Amygdala (tissue), 56 donors: Measurements from ENCODE around the gene DNAH9.

ENCODE experiments used
- DNase-seq, 56 donors: peaks; one replicate each; lab custom pipeline; 2025; lab: John Stamatoyannopoulos, UW

DNAH9 gene

GRCh38 chr17:11742886-11743285 is 144.6 kb downstream of the DNAH9 start:
- peak in 5 of 56 donors; percentile 3 to 11 (median 8) for DNase-seq

DNA sequence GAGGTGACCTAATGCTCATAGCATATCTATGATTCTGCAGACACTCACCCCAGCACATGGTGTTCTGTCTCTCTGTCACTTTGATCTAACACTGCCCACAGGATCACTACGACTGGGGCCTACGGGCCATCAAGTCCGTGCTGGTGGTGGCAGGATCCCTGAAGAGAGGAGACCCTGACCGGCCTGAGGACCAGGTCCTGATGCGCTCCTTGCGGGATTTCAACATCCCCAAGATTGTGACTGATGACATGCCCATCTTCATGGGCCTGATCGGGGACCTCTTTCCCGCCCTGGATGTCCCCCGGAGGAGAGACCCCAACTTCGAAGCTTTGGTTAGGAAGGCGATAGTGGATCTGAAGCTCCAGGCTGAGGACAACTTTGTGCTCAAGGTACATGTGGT is 146.4 kb downstream of the DNAH9 start:
- DNase-seq = no peak

DNA sequence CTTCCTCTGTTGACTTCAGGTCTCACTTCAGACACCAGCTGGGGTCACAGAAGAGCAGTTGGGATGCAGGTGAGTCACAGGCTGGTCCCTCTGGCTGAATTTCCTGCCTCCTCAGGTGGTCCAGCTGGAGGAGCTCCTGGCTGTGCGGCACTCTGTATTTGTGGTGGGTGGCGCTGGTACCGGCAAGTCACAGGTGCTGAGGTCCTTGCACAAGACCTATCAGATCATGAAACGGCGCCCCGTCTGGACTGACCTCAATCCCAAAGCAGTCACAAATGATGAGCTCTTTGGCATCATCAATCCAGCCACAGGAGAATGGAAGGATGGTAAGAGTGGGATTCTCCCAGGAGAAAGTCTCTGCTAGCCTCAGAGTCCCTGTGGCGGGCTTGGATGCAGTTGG is 149.2 kb downstream of the DNAH9 start:
- DNase-seq = no peak

DNA sequence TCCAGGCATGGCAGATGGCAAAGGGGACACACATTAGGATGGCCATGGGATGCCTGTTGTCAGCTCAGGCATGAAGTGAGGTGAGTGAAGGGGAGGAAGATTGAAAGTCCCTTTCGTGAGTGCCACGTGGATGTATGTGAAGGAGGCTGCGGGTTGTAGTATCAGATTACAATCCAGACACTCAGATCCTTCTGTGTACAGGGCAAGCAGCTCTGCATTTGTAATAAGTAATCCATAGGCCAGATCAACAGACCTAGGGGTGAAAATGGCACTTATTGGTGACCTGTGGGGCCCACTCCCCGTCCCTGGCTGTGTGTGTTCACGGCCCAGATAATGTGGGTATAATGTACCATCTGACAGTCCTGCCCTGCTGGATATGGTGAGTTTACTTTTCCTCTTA is 159.5 kb downstream of the DNAH9 start:
- no peak for DNase-seq

- DNase-seq = no peak
These were observed 169.8 kb downstream of the DNAH9 start for GRCh38 chr17:11768106-11768505.

DNA sequence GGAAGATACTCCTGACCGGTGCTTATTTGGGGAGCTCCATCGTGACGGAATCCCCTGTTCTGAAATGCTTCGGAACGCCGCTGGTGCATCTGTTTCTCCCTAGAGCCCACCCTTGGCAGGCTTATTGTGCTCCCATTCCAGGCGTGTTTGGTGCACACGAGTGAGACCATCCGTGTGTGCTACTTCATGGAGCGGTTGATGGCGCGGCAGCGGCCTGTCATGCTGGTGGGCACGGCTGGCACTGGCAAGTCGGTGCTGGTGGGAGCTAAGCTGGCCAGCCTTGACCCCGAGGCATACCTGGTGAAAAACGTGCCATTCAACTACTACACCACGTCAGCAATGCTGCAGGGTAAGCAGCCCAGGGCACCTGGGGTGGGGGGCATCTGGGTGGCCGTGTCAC is 170.7 kb downstream of the DNAH9 start:
- no peak for DNase-seq

DNA sequence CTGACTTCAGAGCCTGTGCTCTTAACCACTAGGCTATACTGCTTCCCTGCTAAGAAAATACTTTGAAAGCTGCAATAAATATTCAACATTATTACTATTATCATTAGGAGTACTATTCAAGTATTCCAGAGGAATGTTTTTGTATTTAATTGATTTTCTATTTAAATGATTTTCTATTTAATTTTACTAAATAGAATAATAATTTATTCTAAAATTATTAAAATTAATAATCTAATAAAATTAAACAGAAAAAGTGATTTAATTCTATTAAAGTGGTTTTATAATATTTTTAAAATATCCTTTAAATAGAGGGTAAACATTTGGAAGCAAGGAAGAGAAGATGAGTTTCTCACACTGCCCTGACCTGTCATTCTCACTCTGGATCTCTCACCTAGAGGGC is 173.8 kb downstream of the DNAH9 start:
- no peak for DNase-seq

DNA sequence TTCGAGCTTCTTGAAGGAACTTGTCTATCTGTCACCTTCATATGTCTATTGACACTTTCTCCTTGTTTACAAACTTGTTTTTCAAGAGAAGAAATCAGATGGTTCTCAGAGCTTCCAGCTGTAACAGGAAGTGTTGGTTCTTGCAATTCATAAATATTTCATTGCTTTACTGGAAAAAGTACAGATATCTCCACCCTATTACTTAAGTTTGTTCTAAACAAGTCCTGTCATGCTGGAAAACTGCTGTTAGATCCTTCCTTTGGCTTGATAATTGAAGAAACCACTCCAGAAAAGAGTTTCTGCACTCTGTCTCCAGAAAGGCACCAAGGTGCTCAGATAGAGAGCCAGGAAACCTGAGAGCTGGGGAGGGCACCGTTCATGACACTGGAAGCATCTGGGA is 181.6 kb downstream of the DNAH9 start:
- no peak for DNase-seq

- DNase-seq = no peak
These were observed 182.4 kb downstream of the DNAH9 start for GRCh38 chr17:11780621-11781020.

DNA sequence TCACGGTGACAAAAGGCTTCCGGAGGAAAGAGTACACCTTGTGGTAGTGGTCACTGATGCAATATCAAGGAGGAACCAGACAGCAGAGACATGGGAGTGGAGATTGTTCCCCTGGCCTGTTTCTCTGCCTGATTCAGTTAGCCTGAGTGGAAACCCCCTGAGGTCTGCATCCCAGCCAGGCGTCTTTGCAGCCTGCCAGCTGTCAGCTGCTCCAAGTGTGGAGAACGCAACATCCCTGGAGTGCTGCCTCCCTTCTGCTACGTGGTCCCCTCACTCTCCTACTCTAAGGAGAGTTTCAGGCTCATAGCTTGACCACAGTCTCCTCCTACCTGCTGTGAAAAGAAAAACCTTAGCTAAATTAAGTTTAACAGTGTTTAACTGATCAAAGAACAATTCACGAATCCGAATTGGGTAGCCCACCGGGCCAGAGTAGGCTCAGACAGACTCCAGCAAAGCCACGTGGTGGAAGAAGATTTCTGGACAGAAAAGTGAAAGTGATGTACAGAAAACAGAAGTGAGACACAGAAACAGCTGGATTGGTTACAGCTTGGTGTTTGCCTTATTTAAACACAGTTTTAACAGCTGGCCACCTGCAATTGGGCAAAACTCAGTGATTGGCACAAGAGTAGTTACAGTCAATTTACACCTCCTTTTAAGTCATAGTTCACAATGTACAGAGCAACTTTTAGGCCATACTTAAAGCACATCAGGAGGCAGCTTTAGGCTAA is 188.6 kb downstream of the DNAH9 start:
- no peak for DNase-seq

- DNase-seq = no peak
These were observed 197.6 kb downstream of the DNAH9 start for GRCh38 chr17:11795906-11796305.

GRCh38 chr17:11797803-11798202 is 199.5 kb downstream of the DNAH9 start:
- no peak for DNase-seq

GRCh38 chr17:11803231-11803969 is 205.1 kb downstream of the DNAH9 start:
- DNase-seq = no peak

GRCh38 chr17:11805138-11805537 is 206.9 kb downstream of the DNAH9 start:
- no peak for DNase-seq

DNA sequence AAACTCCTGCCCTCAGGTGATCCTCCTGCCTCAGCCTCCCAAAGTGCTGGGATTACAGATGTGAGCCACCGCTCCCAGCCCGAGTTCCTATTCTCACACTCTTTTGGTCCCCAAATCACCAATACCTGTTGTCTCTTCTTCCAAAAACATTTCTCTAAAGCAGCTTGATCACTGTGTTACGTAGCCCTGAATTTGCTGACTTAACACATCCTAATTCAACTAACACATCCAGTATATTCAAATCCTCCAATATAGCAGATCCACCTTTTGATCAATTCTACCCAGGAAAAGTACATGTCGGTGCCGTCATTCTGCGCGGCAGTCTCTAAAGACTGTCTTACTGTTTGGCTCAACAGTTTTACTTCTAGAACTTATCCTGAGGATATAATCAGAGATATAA is 207.7 kb downstream of the DNAH9 start:
- no peak for DNase-seq

DNA sequence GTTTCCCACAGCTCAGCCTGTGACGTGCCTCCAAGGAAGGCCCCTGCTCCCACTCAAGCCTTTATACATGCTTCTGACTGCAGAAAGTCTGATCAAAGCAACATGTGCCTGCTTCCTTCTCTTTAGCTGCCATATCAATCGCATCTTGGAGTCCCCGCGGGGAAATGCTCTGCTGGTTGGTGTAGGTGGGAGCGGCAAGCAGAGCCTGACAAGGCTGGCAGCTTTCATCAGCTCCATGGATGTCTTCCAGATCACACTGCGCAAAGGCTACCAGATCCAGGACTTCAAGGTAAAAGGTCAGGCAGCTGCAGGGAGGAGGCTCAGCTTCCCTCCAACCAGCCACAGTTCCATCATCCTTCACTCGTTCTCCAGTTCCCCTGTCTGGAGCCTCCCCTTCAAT is 209.3 kb downstream of the DNAH9 start:
- no peak for DNase-seq

- no peak for DNase-seq
These were observed 215.0 kb downstream of the DNAH9 start for GRCh38 chr17:11813278-11813677.

DNA sequence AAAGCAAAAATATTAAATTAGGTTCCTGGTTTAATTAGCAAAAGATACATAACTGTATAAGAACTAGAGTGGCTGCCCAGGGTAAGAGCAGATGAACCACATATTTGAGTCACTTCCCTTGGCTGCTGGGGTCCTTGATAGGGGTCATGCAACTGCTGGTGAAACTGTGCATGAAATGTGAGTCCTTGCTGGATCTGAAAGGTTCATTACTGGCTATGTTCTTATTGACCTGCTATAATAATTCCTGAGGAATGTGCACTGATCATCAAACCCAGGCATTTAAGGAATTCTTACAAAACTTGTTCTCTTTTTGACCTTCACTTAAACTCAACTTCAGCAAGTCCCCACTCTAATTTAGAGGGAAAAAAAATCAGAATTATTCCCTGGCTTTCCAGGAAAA is 215.6 kb downstream of the DNAH9 start:
- DNase-seq = no peak

DNA sequence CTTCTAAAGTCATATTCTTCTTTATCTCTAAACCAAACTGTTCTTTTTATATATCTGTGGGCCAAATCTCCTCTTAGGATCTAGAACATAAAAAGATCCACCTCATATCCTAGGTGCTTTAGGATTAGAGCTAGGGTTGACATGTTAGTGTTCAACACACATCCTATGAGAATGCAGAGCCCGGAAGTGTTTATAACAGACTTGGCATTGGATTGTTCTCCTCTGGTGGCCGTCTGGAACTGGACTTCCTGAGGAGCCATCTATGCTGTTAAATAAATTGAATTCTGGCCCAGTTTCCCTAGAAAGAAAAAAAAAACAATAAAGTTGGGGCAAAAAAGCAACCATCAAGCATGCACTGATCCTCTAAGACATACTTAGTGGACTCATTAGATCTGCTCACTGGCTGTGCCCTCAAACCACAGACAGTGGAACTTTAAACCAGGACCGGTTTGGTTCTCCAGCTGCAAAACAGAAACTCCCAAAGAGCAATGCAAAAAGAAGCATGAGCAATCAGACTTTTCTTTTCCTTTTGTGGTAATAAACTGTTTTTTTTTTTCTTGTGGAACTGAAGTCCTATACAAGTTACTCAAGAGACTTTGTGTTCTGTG is 216.5 kb downstream of the DNAH9 start:
- no peak for DNase-seq

DNA sequence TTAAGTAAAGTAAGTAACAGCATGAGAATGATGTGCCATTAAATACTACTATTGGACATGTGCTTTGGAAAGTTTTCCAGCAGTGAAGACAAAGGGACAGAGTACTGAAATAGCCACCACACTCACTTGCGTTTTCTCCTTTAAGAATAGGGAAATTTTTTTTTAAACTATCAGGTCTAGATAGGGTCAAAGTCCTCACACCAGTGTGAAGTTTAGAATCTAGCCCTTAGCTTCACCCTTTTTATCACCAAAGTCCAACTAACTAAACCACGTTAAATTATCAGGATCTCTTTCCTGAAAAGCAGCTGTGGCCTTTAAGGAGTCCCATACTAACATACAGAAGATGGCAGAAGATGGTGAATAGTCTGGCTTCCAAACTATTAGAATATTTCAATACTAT is 218.1 kb downstream of the DNAH9 start:
- DNase-seq = no peak

- DNase-seq = no peak
These were observed 225.6 kb downstream of the DNAH9 start for GRCh38 chr17:11823862-11824261.
